HuH-7 (cell line): ENCODE measurements around the gene ROPN1B.
"Not testable (repeated sequence)": the region's sequence is repeated elsewhere in the genome, so short reads cannot be mapped to it uniquely, and the experiment has no call there.

ENCODE experiments used
- DNase-seq: peaks from one replicate; pipeline ENCODE4 v3.0.0; 2011; ENCODE audit warnings: low spot score

The ROPN1B gene

GRCh38 chr3:125958511-125959316, 10.3 kb upstream of the ROPN1B start:
- no peak for DNase-seq

DNA sequence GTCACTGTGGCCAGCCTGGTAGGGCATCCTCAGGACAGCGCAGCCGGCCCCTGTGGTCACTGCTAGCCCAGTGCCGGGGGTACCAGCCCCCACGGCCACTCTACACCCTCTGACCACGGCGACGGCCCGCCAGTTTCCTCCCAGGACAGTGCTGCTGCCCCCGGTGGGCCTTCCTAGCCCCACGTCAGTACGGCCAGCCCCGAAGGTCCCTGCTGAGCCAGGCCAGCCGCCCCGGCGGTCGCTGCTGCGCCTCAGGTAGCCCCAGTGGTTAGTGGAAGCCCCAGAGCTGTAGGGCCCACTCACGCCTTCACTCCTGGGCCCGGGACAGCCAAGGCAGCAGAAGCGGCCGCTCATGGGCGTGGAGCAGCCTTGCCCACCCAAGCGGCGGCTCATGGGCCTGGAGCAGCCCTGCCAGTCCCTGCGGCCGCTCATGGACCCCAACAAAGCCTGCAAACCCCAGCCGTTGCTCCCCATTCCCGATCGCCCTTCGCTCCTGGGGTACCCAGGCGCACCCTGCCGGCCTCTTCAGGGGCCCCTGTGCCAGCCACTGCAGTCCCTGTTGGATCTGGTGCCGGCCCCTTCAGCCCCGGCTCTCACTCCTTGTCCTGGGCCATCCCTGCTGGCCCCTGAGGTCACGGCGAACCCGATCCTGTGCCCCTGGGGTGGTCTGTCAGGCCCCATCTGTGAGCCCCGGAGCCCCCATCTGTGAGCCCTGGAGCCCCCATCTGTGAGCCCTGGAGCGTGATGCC, 9.5 kb upstream of the ROPN1B start:
- no peak for DNase-seq

- DNase-seq: no peak
Measured at GRCh38 chr3:125960066-125960424, 8.9 kb upstream of the ROPN1B start.

- DNase-seq: no peak
Measured at GRCh38 chr3:125960456-125961288, 8.3 kb upstream of the ROPN1B start.

DNA sequence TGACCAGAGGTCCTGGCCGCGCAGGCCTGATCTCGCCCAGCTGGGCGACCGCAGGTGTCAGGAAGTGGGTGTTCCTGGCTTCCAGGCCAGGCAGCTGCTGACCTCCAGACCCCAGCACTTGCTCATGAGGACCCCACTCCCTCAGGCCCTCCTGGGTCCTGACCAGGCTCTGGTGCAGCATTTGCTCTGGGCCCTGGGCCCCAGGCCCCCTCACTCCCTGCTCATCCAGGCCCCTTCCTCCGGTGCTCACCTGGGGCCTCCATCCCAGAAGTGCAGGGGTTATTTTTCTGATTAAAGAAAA, 7.7 kb upstream of the ROPN1B start:
- no peak for DNase-seq

DNA sequence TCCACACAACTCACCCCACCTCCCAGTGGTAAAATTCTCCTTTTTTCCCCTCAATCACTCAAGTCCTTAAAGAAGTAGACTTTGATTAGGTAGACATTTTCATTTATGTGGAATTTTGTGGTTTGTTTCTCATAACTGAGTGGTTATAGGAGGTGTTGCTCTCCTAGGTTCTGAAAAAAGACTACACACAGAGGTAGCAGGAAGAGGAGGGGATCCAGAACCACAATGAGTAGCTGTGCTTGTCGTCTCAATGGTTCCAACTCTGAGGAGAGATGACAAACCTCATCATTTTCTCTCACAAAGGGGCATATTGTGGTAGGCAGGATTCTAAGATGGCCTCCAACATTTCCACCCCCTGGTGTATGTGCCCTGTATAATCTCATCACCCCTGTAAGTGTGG, 5.1 kb upstream of the ROPN1B start:
- not testable (repeated sequence) for DNase-seq

- no peak for DNase-seq
Measured at GRCh38 chr3:125965505-125965904, 3.5 kb upstream of the ROPN1B start.

GRCh38 chr3:125967156-125967555, 1.8 kb upstream of the ROPN1B start:
- DNase-seq: no peak

DNA sequence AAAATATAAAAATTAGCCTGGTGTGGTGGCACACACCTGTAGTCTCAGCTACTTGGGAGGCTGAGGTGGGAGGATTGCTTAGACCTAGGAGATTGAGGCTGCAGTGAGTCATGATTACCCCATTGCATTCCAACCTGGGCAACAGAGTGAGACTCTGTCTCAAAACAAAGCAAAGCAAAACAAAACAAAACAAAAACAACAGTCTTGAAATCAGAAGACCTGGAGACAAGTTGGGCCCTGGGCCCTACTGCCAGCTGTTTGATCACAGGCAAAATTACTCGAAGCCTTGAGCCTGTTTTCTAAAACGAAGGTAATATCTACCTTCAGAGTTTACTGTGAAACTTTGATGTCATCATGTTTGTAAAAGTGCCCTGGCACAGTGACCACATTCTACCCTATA, 857 bp upstream of the ROPN1B start:
- not testable (repeated sequence) for DNase-seq

- not testable (repeated sequence) for DNase-seq
Measured at GRCh38 chr3:125971997-125972944, 3.3 kb downstream of the ROPN1B start.

- not testable (repeated sequence) for DNase-seq
Measured at GRCh38 chr3:125975245-125976002, 6.4 kb downstream of the ROPN1B start.

- not testable (repeated sequence) for DNase-seq
Measured at GRCh38 chr3:125976003-125976390, 7.0 kb downstream of the ROPN1B start.

DNA sequence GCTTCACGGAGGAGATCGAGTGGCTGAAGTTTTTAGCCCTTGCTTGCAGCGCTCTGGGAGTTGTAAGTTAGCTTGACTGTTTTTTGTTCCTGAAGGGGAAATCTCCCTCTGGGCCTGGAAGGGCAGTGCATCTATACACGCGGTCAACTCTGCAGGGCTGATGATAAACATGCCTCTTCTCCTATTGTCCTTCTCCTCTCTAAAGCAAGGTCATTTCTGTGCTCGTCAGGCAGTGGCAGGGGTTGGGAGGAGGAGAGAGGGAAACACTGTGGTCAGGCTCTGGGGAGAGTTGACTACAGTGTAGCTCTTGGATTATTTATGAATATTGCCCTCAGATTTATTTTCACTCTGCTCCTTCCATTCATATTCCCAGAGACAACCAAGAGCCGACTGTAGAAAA, 8.1 kb downstream of the ROPN1B start:
- not testable (repeated sequence) for DNase-seq

DNA sequence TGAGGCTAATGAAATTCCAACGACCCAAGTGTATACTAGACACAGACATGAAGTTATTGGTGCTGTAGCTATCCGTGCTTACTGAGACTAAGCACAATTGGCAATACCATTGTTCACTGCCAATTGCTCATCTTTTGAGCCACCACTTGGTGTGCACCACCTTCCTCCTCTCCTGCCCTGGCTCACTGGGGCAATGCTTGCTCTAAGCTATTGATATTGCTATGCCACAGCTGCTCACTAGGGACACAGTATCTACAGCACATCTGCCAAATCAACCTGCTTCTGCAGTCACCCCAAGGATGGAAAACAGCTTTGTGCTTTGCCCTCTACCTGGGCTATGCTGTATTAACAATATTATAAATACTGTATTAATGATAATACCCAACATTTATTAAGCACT, 16.0 kb downstream of the ROPN1B start:
- DNase-seq: not testable (repeated sequence)

GRCh38 chr3:125990253-125990970, 21.4 kb downstream of the ROPN1B start:
- peak; percentile 67 for DNase-seq

GRCh38 chr3:125996751-125997150, 27.8 kb downstream of the ROPN1B start:
- DNase-seq: not testable (repeated sequence)

DNA sequence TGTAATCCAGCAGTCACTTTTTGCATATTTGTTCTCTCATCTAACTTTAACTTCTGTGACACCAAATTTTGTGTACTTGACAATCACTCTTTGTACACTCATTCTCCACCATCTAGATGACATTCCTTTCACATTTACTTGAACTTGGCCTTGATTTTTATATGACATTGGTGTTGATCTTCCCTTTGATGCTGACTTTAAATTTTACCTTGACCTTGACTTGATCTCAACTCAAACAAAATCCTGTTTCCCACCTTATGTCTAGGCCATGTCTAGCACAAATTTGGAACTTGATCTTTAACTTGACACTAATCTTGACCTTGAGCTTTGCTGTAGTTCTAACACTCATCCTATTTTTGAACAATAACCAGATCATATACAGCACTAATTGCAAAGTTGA, 33.2 kb downstream of the ROPN1B start:
- DNase-seq: no peak

DNA sequence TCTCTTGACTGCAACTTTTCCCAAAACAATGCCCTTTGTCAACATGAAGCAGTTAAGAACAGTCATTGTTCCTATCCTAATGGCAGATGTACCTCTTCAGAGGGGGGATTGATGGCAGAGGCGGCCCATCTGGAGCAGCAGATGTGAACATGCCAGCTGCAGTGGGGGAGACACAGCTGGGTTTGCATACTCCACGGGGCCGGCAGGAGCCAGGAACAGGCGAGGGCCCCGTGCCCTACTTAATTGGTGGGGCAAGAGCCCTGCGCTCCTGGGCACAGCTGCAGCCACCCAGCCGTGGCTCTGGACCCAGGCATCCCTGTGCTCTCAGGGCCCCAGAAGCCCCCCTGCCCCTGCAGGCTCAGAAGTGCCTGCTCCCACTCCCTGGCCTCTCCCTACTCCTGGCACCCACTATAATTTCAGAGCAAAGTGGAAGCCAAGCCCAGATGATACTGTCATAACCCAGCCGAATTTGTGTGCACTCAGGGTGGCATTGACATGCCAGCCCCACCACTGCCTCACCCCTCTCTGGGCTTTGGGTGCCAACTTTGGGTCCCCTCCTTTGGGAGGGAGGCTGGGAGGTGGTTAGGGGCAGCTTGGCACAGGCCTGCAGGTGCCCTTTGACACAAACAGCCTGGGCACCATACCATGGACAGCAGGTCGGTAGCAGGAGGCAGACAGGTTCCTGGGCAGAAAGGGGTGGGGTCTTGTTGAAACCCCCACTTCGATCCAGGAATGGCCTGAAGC, 34.6 kb downstream of the ROPN1B start:
- no peak for DNase-seq

DNA sequence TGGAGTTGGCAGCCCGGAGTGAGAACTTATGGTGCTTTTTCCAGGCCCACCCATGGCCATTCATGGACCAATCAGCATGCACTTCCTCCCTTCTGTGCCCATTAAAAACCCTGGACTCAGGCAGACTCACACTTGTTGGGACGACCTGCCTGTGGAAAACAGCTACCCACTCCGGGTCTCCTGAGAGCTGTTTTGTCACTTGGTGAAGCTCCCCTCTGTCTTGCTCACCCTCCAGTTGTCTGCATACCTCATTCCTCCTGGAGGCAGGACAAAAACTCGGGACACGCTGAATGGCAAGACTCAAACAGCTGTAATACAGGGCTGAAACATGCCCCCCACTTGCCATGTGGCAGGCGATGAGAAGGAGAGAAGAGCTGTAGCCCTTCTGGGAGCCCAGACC, 35.2 kb downstream of the ROPN1B start:
- no peak for DNase-seq
